HG03196 (cell line): ENCODE measurements around the gene MAP4K3.
"Not testable (repeated sequence)": the region's sequence is repeated elsewhere in the genome, so short reads cannot be mapped to it uniquely, and the experiment has no call there.

ENCODE experiments used
- ATAC-seq: cut with Tn5 transposase; IDR thresholded peaks from one replicate; pipeline ENCODE4 v1.9.1; 2021; ENCODE audit not compliant: unreplicated experiment

MAP4K3 gene

GRCh38 chr2:39411181-39411944, 25.7 kb downstream of the MAP4K3 start:
- no peak for ATAC-seq

GRCh38 chr2:39409697-39410389, 27.2 kb downstream of the MAP4K3 start:
- no peak for ATAC-seq

GRCh38 chr2:39408351-39409136, 28.5 kb downstream of the MAP4K3 start:
- peak; percentile 46 for ATAC-seq

GRCh38 chr2:39407516-39408296, 29.4 kb downstream of the MAP4K3 start:
- no peak for ATAC-seq

- ATAC-seq: no peak
These were observed 31.7 kb downstream of the MAP4K3 start for GRCh38 chr2:39405364-39405763.

GRCh38 chr2:39403311-39403710, 33.8 kb downstream of the MAP4K3 start:
- no peak for ATAC-seq

GRCh38 chr2:39401319-39401718, 35.8 kb downstream of the MAP4K3 start:
- no peak for ATAC-seq

- ATAC-seq: no peak
These were observed 37.5 kb downstream of the MAP4K3 start for GRCh38 chr2:39399570-39399969.

GRCh38 chr2:39395313-39395712, 41.8 kb downstream of the MAP4K3 start:
- no peak for ATAC-seq

GRCh38 chr2:39394516-39394961, 42.5 kb downstream of the MAP4K3 start:
- ATAC-seq: no peak

GRCh38 chr2:39392672-39393071, 44.4 kb downstream of the MAP4K3 start:
- ATAC-seq: no peak

- ATAC-seq: no peak
These were observed 46.9 kb downstream of the MAP4K3 start for GRCh38 chr2:39390216-39390615.

- no peak for ATAC-seq
These were observed 51.0 kb downstream of the MAP4K3 start for GRCh38 chr2:39386064-39386463.

- ATAC-seq: no peak
These were observed 51.9 kb downstream of the MAP4K3 start for GRCh38 chr2:39385172-39385571.

GRCh38 chr2:39384071-39384470, 53.0 kb downstream of the MAP4K3 start:
- not testable (repeated sequence) for ATAC-seq

- no peak for ATAC-seq
These were observed 53.9 kb downstream of the MAP4K3 start for GRCh38 chr2:39383146-39383545.

GRCh38 chr2:39381653-39382052, 55.4 kb downstream of the MAP4K3 start:
- ATAC-seq: no peak

GRCh38 chr2:39380525-39381150, 56.4 kb downstream of the MAP4K3 start:
- ATAC-seq: no peak

GRCh38 chr2:39379643-39380524, 57.2 kb downstream of the MAP4K3 start:
- ATAC-seq: peak; percentile 72
